IMR-90 (cell line): ENCODE results near the gene RALGAPA1.
A peak's percentile ranks its signal among the peaks of the same experiment; 100 is the strongest.

ENCODE experiments used
- BHLHE40 ChIP-seq: fragments of 150-350 bp; IDR thresholded peaks from 2 replicates; pipeline ENCODE4 v1.6.1; 2016; ENCODE audit warnings: mild to moderate bottlenecking, low read depth, low read length
- CEBPB ChIP-seq: IDR thresholded peaks from 2 replicates; pipeline ENCODE4 v1.6.1; 2012; ENCODE audit warnings: low read depth, low read length, improper control_type of control experiment
- CTCF ChIP-seq: conservative IDR thresholded peaks from 2 replicates; pipeline ENCODE4 v1.5.1; 2012; ENCODE audit warnings: mild to moderate bottlenecking, low read depth, low read length, improper control_type of control experiment
- ELK1 ChIP-seq: fragments of 150-350 bp; IDR thresholded peaks from 2 replicates; pipeline ENCODE4 v1.6.1; 2016; ENCODE audit warnings: low read depth, mild to moderate bottlenecking, low read length, moderate library complexity, borderline replicate concordance
- MAFK ChIP-seq: IDR thresholded peaks from 2 replicates; pipeline ENCODE4 v1.6.1; 2012; ENCODE audit warnings: low read depth, low read length, improper control_type of control experiment
- NFE2L2 ChIP-seq: fragments of 150-350 bp; IDR thresholded peaks from 2 replicates; pipeline ENCODE4 v1.6.1; 2016; ENCODE audit warnings: low read depth, mild to moderate bottlenecking, low read length
- POLR2A ChIP-seq: IDR thresholded peaks from 2 replicates; pipeline ENCODE4 v1.6.1; 2012; ENCODE audit warnings: mild to moderate bottlenecking, low read depth, low read length
- RAD21 ChIP-seq: IDR thresholded peaks from 2 replicates; pipeline ENCODE4 v1.6.1; 2012; ENCODE audit warnings: low read length, improper control_type of control experiment
- RCOR1 ChIP-seq: IDR thresholded peaks from 2 replicates; pipeline ENCODE4 v1.6.1; 2012; ENCODE audit warnings: mild to moderate bottlenecking, low read length, improper control_type of control experiment; ENCODE audit not compliant: insufficient replicate concordance
- RFX5 ChIP-seq: IDR thresholded peaks from 2 replicates; pipeline ENCODE4 v1.8.0; 2012; ENCODE audit warnings: low read depth, mild to moderate bottlenecking, low read length, moderate library complexity
- USF2 ChIP-seq: fragments of 150-350 bp; IDR thresholded peaks from 2 replicates; pipeline ENCODE4 v1.6.1; 2017; ENCODE audit warnings: mild to moderate bottlenecking, antibody characterized with exemption, low read length, low read depth

GRCh38 chr14:35818346-35819115 lies 9.4 kb upstream of the RALGAPA1 start:
- TF ChIP-seq CTCF (peak; percentile 75), ELK1 (no peak), RFX5 (no peak), MAFK (no peak), POLR2A (no peak), RAD21 (peak; percentile 72), CEBPB (no peak), USF2 (no peak), BHLHE40 (no peak), NFE2L2 (no peak), RCOR1 (no peak)
